ENCODE measurements around the gene ZNF831.

DNA sequence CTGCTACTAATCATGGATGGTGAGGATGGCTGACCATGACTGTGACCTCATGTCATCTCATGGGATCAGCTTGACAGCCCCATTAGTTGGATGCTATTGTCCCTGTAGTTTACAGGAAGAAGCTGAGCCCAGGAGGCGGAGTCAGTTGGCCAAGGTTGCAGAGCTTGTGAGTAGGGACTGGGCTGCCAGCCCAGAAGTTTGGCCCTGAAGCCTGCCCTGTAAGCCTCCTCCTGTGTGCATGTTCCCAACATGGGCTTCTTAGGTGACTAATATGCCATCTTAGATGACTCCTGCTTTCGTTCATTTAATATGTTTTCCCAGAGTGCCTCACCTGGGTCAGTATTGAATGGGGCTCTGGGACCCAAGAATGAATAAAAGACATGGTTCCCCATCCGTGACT, 143.6 kb downstream of the ZNF831 start:
- TF ChIP-seq, protein P1, sequence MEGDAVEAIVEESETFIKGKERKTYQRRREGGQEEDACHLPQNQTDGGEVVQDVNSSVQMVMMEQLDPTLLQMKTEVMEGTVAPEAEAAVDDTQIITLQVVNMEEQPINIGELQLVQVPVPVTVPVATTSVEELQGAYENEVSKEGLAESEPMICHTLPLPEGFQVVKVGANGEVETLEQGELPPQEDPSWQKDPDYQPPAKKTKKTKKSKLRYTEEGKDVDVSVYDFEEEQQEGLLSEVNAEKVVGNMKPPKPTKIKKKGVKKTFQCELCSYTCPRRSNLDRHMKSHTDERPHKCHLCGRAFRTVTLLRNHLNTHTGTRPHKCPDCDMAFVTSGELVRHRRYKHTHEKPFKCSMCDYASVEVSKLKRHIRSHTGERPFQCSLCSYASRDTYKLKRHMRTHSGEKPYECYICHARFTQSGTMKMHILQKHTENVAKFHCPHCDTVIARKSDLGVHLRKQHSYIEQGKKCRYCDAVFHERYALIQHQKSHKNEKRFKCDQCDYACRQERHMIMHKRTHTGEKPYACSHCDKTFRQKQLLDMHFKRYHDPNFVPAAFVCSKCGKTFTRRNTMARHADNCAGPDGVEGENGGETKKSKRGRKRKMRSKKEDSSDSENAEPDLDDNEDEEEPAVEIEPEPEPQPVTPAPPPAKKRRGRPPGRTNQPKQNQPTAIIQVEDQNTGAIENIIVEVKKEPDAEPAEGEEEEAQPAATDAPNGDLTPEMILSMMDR (IDR thresholded peaks at IDR 0.05; ENCODE audit: insufficient read depth, low read length): no peak
- no peak for TF ChIP-seq POLR2AphosphoS5 (IDR thresholded peaks at IDR 0.05; ENCODE audit: low read depth)
- no peak for TF ChIP-seq SPI1 (IDR thresholded peaks at IDR 0.05; ENCODE audit: borderline replicate concordance, low read depth)
- no peak for TF ChIP-seq REST (IDR thresholded peaks at IDR 0.05; ENCODE audit: insufficient replicate concordance, low read depth)
- no peak for TF ChIP-seq GABPA (IDR thresholded peaks at IDR 0.05; ENCODE audit: low read depth)

Data from HL-60 (cell line).